ENCODE data around the gene GDPD3.
"Not testable (repeated sequence)": the region's sequence is repeated elsewhere in the genome, so short reads cannot be mapped to it uniquely, and the experiment has no call there.

The GDPD3 gene

GRCh38 chr16:30122604-30123160 is 9.3 kb upstream of the GDPD3 start:
- DNase-seq (ENCODE audit: low spot score): no peak

GRCh38 chr16:30121741-30122571 is 8.6 kb upstream of the GDPD3 start:
- DNase-seq (ENCODE audit: low spot score): peak; percentile 25

- no peak for DNase-seq (ENCODE audit: low spot score)
These were observed 7.2 kb upstream of the GDPD3 start for GRCh38 chr16:30120340-30121105.

GRCh38 chr16:30119428-30119827 is 6.1 kb upstream of the GDPD3 start:
- no peak for DNase-seq (ENCODE audit: low spot score)

GRCh38 chr16:30117768-30118167 is 4.4 kb upstream of the GDPD3 start:
- no peak for DNase-seq (ENCODE audit: low spot score)

- no peak for DNase-seq (ENCODE audit: low spot score)
These were observed 3.2 kb upstream of the GDPD3 start for GRCh38 chr16:30116291-30117207.

GRCh38 chr16:30115238-30115637 is 1.9 kb upstream of the GDPD3 start:
- DNase-seq (ENCODE audit: low spot score): no peak

- DNase-seq (ENCODE audit: low spot score): not testable (repeated sequence)
These were observed 1.5 kb upstream of the GDPD3 start for GRCh38 chr16:30114833-30115232.

- no peak for DNase-seq (ENCODE audit: low spot score)
These were observed 1.1 kb upstream of the GDPD3 start for GRCh38 chr16:30114411-30114810.

GRCh38 chr16:30113711-30114333 is 485 bp upstream of the GDPD3 start:
- no peak for DNase-seq (ENCODE audit: low spot score)

- peak; percentile 60 for DNase-seq (ENCODE audit: low spot score)
These were observed 923 bp downstream of the GDPD3 start for GRCh38 chr16:30112197-30113030.

- no peak for DNase-seq (ENCODE audit: low spot score)
These were observed 2.7 kb downstream of the GDPD3 start for GRCh38 chr16:30110661-30111060.

- DNase-seq (ENCODE audit: low spot score): no peak
These were observed 5.1 kb downstream of the GDPD3 start for GRCh38 chr16:30108059-30108850.

- no peak for DNase-seq (ENCODE audit: low spot score)
These were observed 8.8 kb downstream of the GDPD3 start for GRCh38 chr16:30104492-30104891.

- no peak for DNase-seq (ENCODE audit: low spot score)
These were observed 9.2 kb downstream of the GDPD3 start for GRCh38 chr16:30104090-30104489.

GRCh38 chr16:30096862-30097563 is 16.3 kb downstream of the GDPD3 start:
- no peak for DNase-seq (ENCODE audit: low spot score)

- peak; percentile 74 for DNase-seq (ENCODE audit: low spot score)
These were observed 17.1 kb downstream of the GDPD3 start, which contains the start of gene YPEL3 for GRCh38 chr16:30096105-30096861. Gene YPEL3 (minus strand): TSS chr16:30096213. CDS start chr16:30095482, 731 bp downstream.

All from cerebellar cortex (tissue), 1 donor.